ENCODE measurements around the gene LIPK.

LIPK gene

DNA sequence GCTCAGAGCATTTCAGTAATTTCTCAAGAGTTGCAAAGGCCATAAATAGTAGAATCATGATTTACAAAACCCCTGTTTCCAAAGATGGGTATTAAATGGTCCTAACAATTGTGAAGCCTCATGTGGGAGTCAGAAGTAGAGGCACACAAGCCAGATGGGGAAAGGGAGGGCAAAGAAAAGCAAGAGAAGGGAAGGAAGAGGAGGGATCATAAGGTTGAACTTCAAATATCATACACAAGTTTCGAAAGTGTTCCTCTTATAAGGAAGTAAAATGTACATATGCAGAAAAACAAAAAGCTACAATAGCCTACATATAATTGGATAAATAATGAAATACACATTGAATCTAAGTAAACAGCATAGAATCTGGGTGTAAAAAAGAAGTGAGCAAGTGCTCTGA lies 59.8 kb downstream of the LIPK start:
- Histone ChIP-seq H3K9me3 (ENCODE audit: control insufficient read depth, low read length) (no peaks in the 10 kb centered on the region), H3K4me3 (ENCODE audit: low read depth, low read length) (no peak overlapping the region), H3K36me3 (ENCODE audit: control insufficient read depth, insufficient read depth, low read length) (no peaks in the 10 kb centered on the region), H3K79me2 (no peaks in the 10 kb centered on the region), H3K9ac (no peak overlapping the region), H3K4me2 (ENCODE audit: low read length) (no peak overlapping the region), H3K27me3 (ENCODE audit: control insufficient read depth, insufficient read depth, low read length) (no peaks in the 10 kb centered on the region), H2AFZ (no peak overlapping the region), H3K4me1 (no peaks in the 10 kb centered on the region), H3K27ac (no peak overlapping the region)
- TF ChIP-seq, protein P1, sequence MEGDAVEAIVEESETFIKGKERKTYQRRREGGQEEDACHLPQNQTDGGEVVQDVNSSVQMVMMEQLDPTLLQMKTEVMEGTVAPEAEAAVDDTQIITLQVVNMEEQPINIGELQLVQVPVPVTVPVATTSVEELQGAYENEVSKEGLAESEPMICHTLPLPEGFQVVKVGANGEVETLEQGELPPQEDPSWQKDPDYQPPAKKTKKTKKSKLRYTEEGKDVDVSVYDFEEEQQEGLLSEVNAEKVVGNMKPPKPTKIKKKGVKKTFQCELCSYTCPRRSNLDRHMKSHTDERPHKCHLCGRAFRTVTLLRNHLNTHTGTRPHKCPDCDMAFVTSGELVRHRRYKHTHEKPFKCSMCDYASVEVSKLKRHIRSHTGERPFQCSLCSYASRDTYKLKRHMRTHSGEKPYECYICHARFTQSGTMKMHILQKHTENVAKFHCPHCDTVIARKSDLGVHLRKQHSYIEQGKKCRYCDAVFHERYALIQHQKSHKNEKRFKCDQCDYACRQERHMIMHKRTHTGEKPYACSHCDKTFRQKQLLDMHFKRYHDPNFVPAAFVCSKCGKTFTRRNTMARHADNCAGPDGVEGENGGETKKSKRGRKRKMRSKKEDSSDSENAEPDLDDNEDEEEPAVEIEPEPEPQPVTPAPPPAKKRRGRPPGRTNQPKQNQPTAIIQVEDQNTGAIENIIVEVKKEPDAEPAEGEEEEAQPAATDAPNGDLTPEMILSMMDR (IDR thresholded peaks at IDR 0.05) = no peak

DNA sequence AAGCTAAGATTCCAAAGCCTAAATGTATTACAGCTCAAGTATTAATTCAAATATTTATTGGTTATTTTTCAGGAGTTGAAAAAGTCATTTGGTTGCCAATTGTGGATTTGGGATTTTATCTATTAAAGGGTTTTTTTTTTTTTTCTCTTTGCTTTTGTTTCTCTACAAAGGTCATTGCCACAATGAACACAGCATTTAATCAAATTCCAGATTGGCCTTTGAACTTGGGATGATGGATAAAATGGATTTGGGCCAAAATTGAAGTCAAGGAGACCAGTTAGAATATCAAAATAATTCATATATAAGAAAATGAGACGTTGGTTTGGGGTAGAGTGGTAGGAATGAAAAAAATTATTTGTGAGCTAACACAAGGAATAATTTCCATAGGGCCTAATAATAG lies 63.3 kb downstream of the LIPK start:
- no peak overlapping the region for H3K27ac ChIP-seq
- no peak overlapping the region for H3K4me3 ChIP-seq (ENCODE audit: low read depth, low read length)
- H3K9ac ChIP-seq = no peak overlapping the region
- no peak overlapping the region for H3K4me2 ChIP-seq (ENCODE audit: low read length)
- H2AFZ ChIP-seq = no peak overlapping the region
- H3K9me3 ChIP-seq (ENCODE audit: control insufficient read depth, low read length) = no peaks in the 10 kb centered on the region
- no peaks in the 10 kb centered on the region for H3K79me2 ChIP-seq
- TF ChIP-seq, protein P1 (IDR thresholded peaks at IDR 0.05) = no peak
- H3K4me1 ChIP-seq = no peaks in the 10 kb centered on the region
- H3K27me3 ChIP-seq (ENCODE audit: control insufficient read depth, insufficient read depth, low read length) = no peaks in the 10 kb centered on the region
- H3K36me3 ChIP-seq (ENCODE audit: control insufficient read depth, insufficient read depth, low read length) = no peaks in the 10 kb centered on the region

DNA sequence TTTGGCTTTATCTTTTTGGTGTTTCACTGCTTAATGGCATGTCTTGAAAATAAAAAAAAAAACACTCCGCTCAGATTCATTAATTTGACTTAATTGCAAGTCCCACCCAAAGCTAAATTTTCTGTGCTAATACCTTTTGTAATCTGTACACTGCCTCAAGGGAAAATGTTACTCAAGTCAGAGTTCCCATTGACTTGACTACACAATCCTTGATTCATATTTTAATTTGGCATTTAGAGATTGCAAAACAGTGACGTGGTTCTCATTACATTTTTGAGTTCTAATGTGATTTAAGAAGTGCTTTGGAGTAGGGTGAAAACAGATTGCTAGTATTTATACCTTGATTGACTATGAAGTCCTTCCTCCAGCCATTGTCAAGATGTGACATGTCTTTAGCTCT lies 75.2 kb downstream of the LIPK start:
- H3K27me3 ChIP-seq (ENCODE audit: control insufficient read depth, insufficient read depth, low read length) = no peaks in the 10 kb centered on the region
- no peaks in the 10 kb centered on the region for H3K36me3 ChIP-seq (ENCODE audit: control insufficient read depth, insufficient read depth, low read length)
- H2AFZ ChIP-seq = no peak overlapping the region
- H3K9ac ChIP-seq = no peak overlapping the region
- no peak overlapping the region for H3K4me3 ChIP-seq (ENCODE audit: low read depth, low read length)
- no peaks in the 10 kb centered on the region for H3K9me3 ChIP-seq (ENCODE audit: control insufficient read depth, low read length)
- TF ChIP-seq, protein P1 (IDR thresholded peaks at IDR 0.05) = no peak
- no peak overlapping the region for H3K4me2 ChIP-seq (ENCODE audit: low read length)
- no peak overlapping the region for H3K27ac ChIP-seq
- no peaks in the 10 kb centered on the region for H3K4me1 ChIP-seq
- H3K79me2 ChIP-seq = no peaks in the 10 kb centered on the region

DNA sequence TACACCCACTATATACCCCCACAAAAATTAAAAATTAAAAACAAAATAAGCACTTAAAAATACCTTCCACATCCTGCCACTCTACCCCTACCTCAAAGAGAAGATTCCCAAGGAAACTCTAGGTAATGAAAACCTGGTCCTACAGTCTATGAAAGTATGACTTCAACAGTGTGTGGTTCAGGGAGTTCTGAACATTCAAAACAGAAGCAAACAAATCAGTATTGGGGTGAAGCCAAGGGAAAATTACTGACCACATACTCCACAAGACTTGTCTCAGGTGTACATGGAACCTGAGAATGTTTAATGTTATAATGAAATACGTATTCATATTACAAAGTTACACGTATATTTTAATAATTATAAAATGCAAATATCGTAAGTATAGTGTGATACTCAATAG lies 76.2 kb downstream of the LIPK start:
- H3K4me1 ChIP-seq = no peaks in the 10 kb centered on the region
- H3K27me3 ChIP-seq (ENCODE audit: control insufficient read depth, insufficient read depth, low read length) = no peaks in the 10 kb centered on the region
- H3K4me2 ChIP-seq (ENCODE audit: low read length) = no peak overlapping the region
- no peaks in the 10 kb centered on the region for H3K79me2 ChIP-seq
- H3K27ac ChIP-seq = no peak overlapping the region
- TF ChIP-seq, protein P1 (IDR thresholded peaks at IDR 0.05) = no peak
- no peak overlapping the region for H2AFZ ChIP-seq
- no peaks in the 10 kb centered on the region for H3K9me3 ChIP-seq (ENCODE audit: control insufficient read depth, low read length)
- H3K4me3 ChIP-seq (ENCODE audit: low read depth, low read length) = no peak overlapping the region
- no peak overlapping the region for H3K9ac ChIP-seq
- H3K36me3 ChIP-seq (ENCODE audit: control insufficient read depth, insufficient read depth, low read length) = no peaks in the 10 kb centered on the region

DNA sequence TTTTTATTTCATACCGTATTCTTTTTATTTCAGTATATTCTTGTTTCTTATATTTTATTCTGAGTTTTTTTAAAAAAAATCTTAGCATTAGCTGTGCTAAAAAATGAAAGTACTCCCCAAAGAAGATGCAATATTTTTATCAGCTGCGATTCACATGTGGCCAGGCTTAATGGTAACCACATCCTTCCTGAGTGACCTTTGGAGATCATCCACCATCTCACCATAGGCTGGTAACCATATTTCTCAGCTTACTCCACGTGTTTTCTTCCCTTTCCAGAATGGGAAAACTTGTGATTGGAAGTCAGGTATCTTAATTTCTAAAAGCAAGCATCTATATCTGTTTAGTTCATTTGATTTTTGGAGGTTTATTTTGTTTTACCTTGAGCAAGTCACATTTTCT lies 77.7 kb downstream of the LIPK start:
- Histone ChIP-seq H3K4me2 (ENCODE audit: low read length) (no peak overlapping the region), H3K27me3 (ENCODE audit: control insufficient read depth, insufficient read depth, low read length) (no peaks in the 10 kb centered on the region), H3K79me2 (no peaks in the 10 kb centered on the region), H3K4me1 (no peaks in the 10 kb centered on the region), H3K9ac (no peak overlapping the region), H3K27ac (no peak overlapping the region), H3K36me3 (ENCODE audit: control insufficient read depth, insufficient read depth, low read length) (no peaks in the 10 kb centered on the region), H3K9me3 (ENCODE audit: control insufficient read depth, low read length) (no peaks in the 10 kb centered on the region), H2AFZ (no peak overlapping the region), H3K4me3 (ENCODE audit: low read depth, low read length) (no peak overlapping the region)
- TF ChIP-seq, protein P1 (IDR thresholded peaks at IDR 0.05) = no peak

Data from parathyroid adenoma (tissue), 2 donors.